H1 (cell line): ENCODE results near the gene PPARGC1A. TPM values are rescaled to one million over a fixed set of nuclear protein-coding genes. Genes with fewer than 3 reads are reported as not detected.

Experiments used
- CTCF ChIA-PET: fragments of 300-600 bp; sonication (Branson Sonifier 250); formaldehyde crosslinking; loops from one replicate; lab custom pipeline; 2021; ENCODE audit not compliant: partially characterized antibody; lab: Charles Lee
- POLR2A ChIA-PET: fragments of 300-600 bp; sonication (Branson Sonifier 250); formaldehyde crosslinking; loops from one replicate; lab custom pipeline; 2021; ENCODE audit warnings: inconsistent platforms; ENCODE audit not compliant: partially characterized antibody; lab: Charles Lee
- DNase-seq, 2 experiments: peaks; one replicate each; pipeline versions ENCODE4 v3.0.0 to v3.0.0-alpha.2; 2010 to 2022; ENCODE audit warnings: low spot score in 2 of 2, low read depth in 1 of 2, mixed read lengths in 1 of 2
- FAIRE-seq: peaks from 2 replicates; lab custom pipeline; 2011; peaks lifted over from hg19 to GRCh38; lab: Jason Lieb, UNC
- H2AFZ ChIP-seq: 2 replicates; pipeline ENCODE4 v1.8.1; 2012; ENCODE audit warnings: low read length, inconsistent platforms
- H2AK5ac ChIP-seq: 2 replicates; pipeline ENCODE4 v1.6.1; 2013; ENCODE audit warnings: low read depth, low read length
- H2BK120ac ChIP-seq: replicated peaks from 2 replicates; pipeline ENCODE3; 2013; ENCODE audit warnings: low read depth, low read length, inconsistent platforms
- H2BK12ac ChIP-seq: 2 replicates; pipeline ENCODE4 v1.6.1; 2013; ENCODE audit warnings: low read depth, low read length
- H2BK15ac ChIP-seq: 2 replicates; pipeline ENCODE4 v1.6.1; 2013; ENCODE audit warnings: low read length
- H2BK20ac ChIP-seq: 2 replicates; pipeline ENCODE4 v1.6.1; 2013; ENCODE audit warnings: low read length
- H2BK5ac ChIP-seq: 2 replicates; pipeline ENCODE4 v1.6.1; 2013; ENCODE audit warnings: low read depth, low read length
- H3K14ac ChIP-seq: 2 replicates; pipeline ENCODE4 v1.6.1; 2013; ENCODE audit warnings: inconsistent platforms; ENCODE audit not compliant: insufficient read length
- H3K18ac ChIP-seq: 2 replicates; pipeline ENCODE4 v1.6.1; 2013; ENCODE audit warnings: low read length; ENCODE audit errors: extremely low read depth
- H3K23ac ChIP-seq: 2 replicates; pipeline ENCODE4 v1.6.1; 2013; ENCODE audit warnings: inconsistent platforms; ENCODE audit not compliant: insufficient read length
- H3K23me2 ChIP-seq: 2 replicates; pipeline ENCODE4 v1.6.1; 2013; ENCODE audit warnings: low read depth, low read length
- H3K27ac ChIP-seq: 2 replicates; pipeline ENCODE4 v1.6.1; 2011; ENCODE audit warnings: low read depth, low read length, inconsistent platforms
- H3K27me3 ChIP-seq, 4 experiments: replicated peaks in 1 of 4; 1 replicate in 1 of 4; 2 replicates in 3 of 4; pipeline versions ENCODE4 v1.6.1 to v1.8.1; 2011 to 2013; ENCODE audit warnings: low read length in 3 of 4, mild to moderate bottlenecking in 3 of 4, inconsistent platforms in 2 of 4, mixed read lengths in 2 of 4, moderate library complexity in 1 of 4; ENCODE audit not compliant: control insufficient read depth in 3 of 4, insufficient read depth in 3 of 4; ENCODE audit errors: extremely low read depth in 1 of 4
- H3K36me3 ChIP-seq, 4 experiments: 2 replicates each; pipeline versions ENCODE4 v1.6.1 to v1.8.1; 2011 to 2013; ENCODE audit warnings: mild to moderate bottlenecking in 4 of 4, low read length in 3 of 4, moderate library complexity in 2 of 4, control low read depth in 1 of 4, inconsistent platforms in 1 of 4; ENCODE audit not compliant: insufficient read depth in 4 of 4, control insufficient read depth in 2 of 4
- H3K4ac ChIP-seq: replicated peaks from 2 replicates; pipeline ENCODE3; 2013; ENCODE audit warnings: low read length, low read depth, mixed read lengths, inconsistent platforms; ENCODE audit not compliant: insufficient read length
- H3K4me1 ChIP-seq, 4 experiments: replicated peaks in 1 of 4; 1 replicate in 1 of 4; 2 replicates in 3 of 4; pipeline versions ENCODE4 v1.6.1 to v1.8.1; 2011 to 2013; ENCODE audit warnings: low read length in 3 of 4, inconsistent platforms in 2 of 4, mixed read lengths in 1 of 4; ENCODE audit not compliant: insufficient read depth in 4 of 4, control insufficient read depth in 3 of 4
- H3K4me2 ChIP-seq, 2 experiments: 2 replicates each; pipeline versions ENCODE4 v1.6.1 to v1.8.1; 2011 to 2013; ENCODE audit warnings: low read depth in 2 of 2, low read length in 2 of 2, control low read depth in 1 of 2, inconsistent platforms in 1 of 2, mild to moderate bottlenecking in 1 of 2; ENCODE audit not compliant: insufficient read depth in 1 of 2
- H3K4me3 ChIP-seq, 4 experiments: fragments of 200-600, 300-600 bp in 1 of 4; sonication (generic), shearing (Covaris generic), sonication (Bioruptor Twin) in 1 of 4; 2 replicates each; pipeline versions ENCODE4 v1.5.1 to v1.8.1; 2011 to 2016; ENCODE audit warnings: low read length in 4 of 4, low read depth in 3 of 4, control low read depth in 2 of 4, inconsistent platforms in 2 of 4, mild to moderate bottlenecking in 2 of 4, mixed read lengths in 1 of 4, moderate library complexity in 1 of 4; ENCODE audit not compliant: insufficient read depth in 2 of 4; ENCODE audit errors: extremely low read depth in 1 of 4
- H3K56ac ChIP-seq: replicated peaks from 2 replicates; pipeline ENCODE3; 2013; ENCODE audit warnings: low read depth, mild to moderate bottlenecking, mixed read lengths, low read length, inconsistent platforms; ENCODE audit not compliant: insufficient read length
- H3K79me1 ChIP-seq: 2 replicates; pipeline ENCODE4 v1.6.1; 2013; ENCODE audit warnings: low read depth, low read length, control low read depth
- H3K79me2 ChIP-seq, 2 experiments: 2 replicates each; pipeline versions ENCODE4 v1.6.1 to v1.8.1; 2012 to 2013; ENCODE audit warnings: low read length in 2 of 2, mild to moderate bottlenecking in 2 of 2, inconsistent platforms in 1 of 2; ENCODE audit not compliant: insufficient read depth in 2 of 2, control insufficient read depth in 1 of 2
- H3K9ac ChIP-seq, 4 experiments: replicated peaks in 1 of 4; 1 replicate in 1 of 4; 2 replicates in 3 of 4; pipeline versions ENCODE4 v1.6.1 to v1.8.1; 2011 to 2013; ENCODE audit warnings: low read depth in 3 of 4, low read length in 3 of 4, control low read depth in 2 of 4, mild to moderate bottlenecking in 2 of 4, moderate library complexity in 2 of 4, inconsistent platforms in 1 of 4; ENCODE audit errors: extremely low read depth in 1 of 4
- H3K9me3 ChIP-seq, 2 experiments: 2 replicates each; pipeline versions ENCODE4 v1.6.1 to v1.8.1; 2012 to 2013; ENCODE audit warnings: mild to moderate bottlenecking in 2 of 2, moderate library complexity in 2 of 2, control low read depth in 1 of 2, inconsistent platforms in 1 of 2, low read depth in 1 of 2, low read length in 1 of 2, mixed read lengths in 1 of 2; ENCODE audit not compliant: insufficient read depth in 2 of 2
- H4K20me1 ChIP-seq, 2 experiments: replicated peaks in 1 of 2; 2 replicates each; pipeline versions ENCODE3 to v1.8.1; 2011 to 2013; ENCODE audit warnings: inconsistent platforms in 2 of 2, low read length in 2 of 2, mild to moderate bottlenecking in 1 of 2; ENCODE audit not compliant: insufficient read depth in 2 of 2, control insufficient read depth in 1 of 2
- H4K5ac ChIP-seq: 2 replicates; pipeline ENCODE4 v1.6.1; 2013; ENCODE audit warnings: low read length, low read depth, mixed read lengths, inconsistent platforms; ENCODE audit not compliant: insufficient read length
- H4K8ac ChIP-seq: 2 replicates; pipeline ENCODE4 v1.8.0; 2013; ENCODE audit warnings: mild to moderate bottlenecking, moderate library complexity, low read length, inconsistent platforms; ENCODE audit not compliant: insufficient read depth; ENCODE audit errors: extremely low read depth
- H4K91ac ChIP-seq: replicated peaks from 2 replicates; pipeline ENCODE3; 2013; ENCODE audit warnings: low read length, mixed read lengths, inconsistent platforms; ENCODE audit not compliant: insufficient read length
- CTBP2 ChIP-seq: IDR thresholded peaks from 2 replicates; pipeline ENCODE4 v1.7.0; 2011; ENCODE audit warnings: borderline replicate concordance, mild to moderate bottlenecking, moderate library complexity, mixed read lengths, low read length; ENCODE audit not compliant: insufficient read depth, insufficient read length
- GABPA ChIP-seq: IDR thresholded peaks from 2 replicates; pipeline ENCODE4 v1.6.1; 2011; ENCODE audit warnings: mild to moderate bottlenecking, low read length, moderate library complexity, borderline replicate concordance; ENCODE audit not compliant: insufficient read depth
- GTF2F1 ChIP-seq: IDR thresholded peaks from 2 replicates; pipeline ENCODE4 v1.6.1; 2012; ENCODE audit warnings: low read depth, low read length, improper control_type of control experiment, borderline replicate concordance
- KDM4A ChIP-seq: IDR thresholded peaks from one replicate; pipeline ENCODE4 v1.7.1; 2012; ENCODE audit warnings: low read depth, mild to moderate bottlenecking, moderate library complexity, low read length, inconsistent platforms; ENCODE audit not compliant: severe bottlenecking
- RAD21 ChIP-seq, 2 experiments: IDR thresholded peaks in 1 of 2; conservative IDR thresholded peaks in 1 of 2; 2 replicates each; pipeline ENCODE4 v1.6.1; 2011; ENCODE audit warnings: low read depth in 2 of 2, low read length in 2 of 2, improper control_type of control experiment in 1 of 2, inconsistent platforms in 1 of 2, mild to moderate bottlenecking in 1 of 2, moderate library complexity in 1 of 2
- RBBP5 ChIP-seq: IDR thresholded peaks from 2 replicates; pipeline ENCODE4 v1.7.1; 2012; ENCODE audit warnings: low read depth, mild to moderate bottlenecking, inconsistent platforms, low read length, moderate library complexity, borderline replicate concordance
- RXRA ChIP-seq: IDR thresholded peaks from 2 replicates; pipeline ENCODE4 v1.6.1; 2011; ENCODE audit warnings: low read depth, mild to moderate bottlenecking, low read length, moderate library complexity; ENCODE audit not compliant: insufficient read depth
- SAP30 ChIP-seq: fragments of 300-600 bp; sonication (generic); IDR thresholded peaks from 2 replicates; pipeline ENCODE4 v1.7.1; 2012; ENCODE audit warnings: low read length, moderate library complexity, mild to moderate bottlenecking, inconsistent platforms; ENCODE audit not compliant: insufficient read depth, insufficient replicate concordance
- SIRT6 ChIP-seq: IDR thresholded peaks from one replicate; pipeline ENCODE4 v1.7.1; 2012; ENCODE audit warnings: low read length, inconsistent platforms
- SP4 ChIP-seq: IDR thresholded peaks from 2 replicates; pipeline ENCODE4 v1.6.1; 2012; ENCODE audit warnings: low read length, inconsistent platforms
- SUZ12 ChIP-seq: fragments of 200-600 bp; sonication (generic); IDR thresholded peaks from 2 replicates; pipeline ENCODE4 v1.6.1; 2012; ENCODE audit warnings: mild to moderate bottlenecking, inconsistent platforms, low read length, moderate library complexity, mixed read lengths
- TCF12 ChIP-seq: IDR thresholded peaks from 2 replicates; pipeline ENCODE4 v1.6.1; 2011; ENCODE audit warnings: low read depth, mild to moderate bottlenecking, low read length
- WGBS, 2 experiments: shearing (Covaris generic) in 1 of 2; methylation state at CpG; one replicate each; pipeline versions ENCODE4 v1.1.6 to v1.1.7; 2013 to 2015; ENCODE audit warnings: low lambda C conversion rate in 2 of 2, mixed read lengths in 2 of 2, inconsistent platforms in 1 of 2, low coverage in 1 of 2, missing lambda C conversion rate in 1 of 2; ENCODE audit not compliant: insufficient replicate concordance in 2 of 2, insufficient coverage in 1 of 2, insufficient read length in 1 of 2; ENCODE audit errors: extremely low coverage in 1 of 2, missing lambda C conversion rate in 1 of 2; 5-methylcytosine and 5-hydroxymethylcytosine counted together
- polyA plus RNA-seq, 7 experiments: library from polyadenylated mRNA; depleted of rRNA in 3 of 7; stranded (reverse) in 5 of 7; unstranded in 2 of 7; fragments of >200 nt in 5 of 7; fragments of 200-250 nt in 2 of 7; gene quantifications; 1 replicate in 5 of 7; 2 replicates in 1 of 7; 4 replicates in 1 of 7; pipeline versions ENCODE4 v1.2.1 to v1.2.3, GENCODE V29; 2011 to 2013; ENCODE audit warnings: missing spikeins in 2 of 7, mixed read lengths in 2 of 7
- total RNA-seq: library from RNA; stranded (reverse); fragmentation: NEBNext Ultra II Directional; extraction: Animal tissue kit (Norgen Biotek cat#: 25700); gene quantifications from 2 replicates; pipeline ENCODE4 v1.2.1, GENCODE V29; 2021
- TF ChIP-seq, protein P1 (sequence below): IDR thresholded peaks from 2 replicates; pipeline ENCODE4 v1.6.1; 2011; ENCODE audit warnings: low read length, improper control_type of control experiment

PPARGC1A gene
- total and polyA plus RNA-seq, 2 of the 8 experiments (the other 6 are each of a cell fraction or from before 2014, with no cell fraction given): 0.54 to 1.4 TPM

DNA sequence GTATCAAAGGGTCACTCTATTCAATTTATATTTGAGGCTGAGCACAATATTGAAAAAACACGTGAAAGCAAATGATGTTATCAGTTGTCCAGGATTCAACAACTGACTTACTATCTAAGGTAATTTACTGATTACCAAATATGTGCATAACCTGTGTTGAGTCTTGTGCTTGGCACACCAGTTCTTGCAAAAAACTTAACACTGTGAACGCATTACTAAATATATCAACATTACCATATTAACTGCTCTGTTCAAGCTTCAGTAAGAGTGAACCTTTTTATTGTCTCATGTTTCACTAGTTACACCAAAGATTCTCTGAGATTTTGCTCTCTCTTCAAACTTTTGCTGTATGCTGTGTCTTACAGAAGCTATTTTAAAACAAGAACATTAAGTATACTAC lies 38.4 kb downstream of the PPARGC1A start:
- POLR2A ChIA-PET: no interaction called here
- H3K79me2 ChIP-seq: no peaks in the 10 kb centered on the region
- peaks cover 0 to 7% (median 2%) of the 10 kb centered on the region in 4 experiments; a peak in 3 of 7 replicates for H3K4me1 ChIP-seq
- no peak overlapping the region for H4K5ac ChIP-seq
- DNase-seq: no peak
- no peak overlapping the region for H4K8ac ChIP-seq
- H3K27ac ChIP-seq: no peak overlapping the region
- H2AFZ ChIP-seq: no peak overlapping the region
- CTCF ChIA-PET: interaction anchor here (1.3 kb wide), 1 partner anchor 51 kb away, joined by 3 read pairs; no protein-coding TSS in a partner anchor
- no peak overlapping the region for H3K4ac ChIP-seq
- no peaks in the 10 kb centered on the region for H3K36me3 ChIP-seq
- WGBS, 2 experiments: 82% methylated on average over 2 of the region's 2 CpGs; no CpG with 5 or more reads in 1 of the 2 experiments
- no peak overlapping the region for H3K23ac ChIP-seq
- H3K79me1 ChIP-seq: no peaks in the 10 kb centered on the region
- H3K23me2 ChIP-seq: no peaks in the 10 kb centered on the region
- no peaks in the 10 kb centered on the region for H4K20me1 ChIP-seq
- no peak overlapping the region for H3K9ac ChIP-seq
- H3K9me3 ChIP-seq: no peaks in the 10 kb centered on the region
- no peak overlapping the region for H3K56ac ChIP-seq
- H3K14ac ChIP-seq: no peak overlapping the region
- H4K91ac ChIP-seq: no peak overlapping the region
- no peak overlapping the region; a peak in 1 of 4 replicates for H3K4me2 ChIP-seq
- no peak overlapping the region for H2BK5ac ChIP-seq
- no peak overlapping the region for H2BK120ac ChIP-seq
- H3K4me3 ChIP-seq: no peak overlapping the region
- H3K18ac ChIP-seq: no peak overlapping the region
- H2BK12ac ChIP-seq: no peak overlapping the region
- no peak overlapping the region for H2AK5ac ChIP-seq
- no peak overlapping the region for H2BK20ac ChIP-seq
- H2BK15ac ChIP-seq: no peak overlapping the region
- FAIRE-seq: no peak
- H3K27me3 ChIP-seq: no peaks in the 10 kb centered on the region
- TF ChIP-seq SAP30 (no peak), SP4 (no peak), SUZ12 (no peak), KDM4A (no peak), RAD21 (IDR thresholded peaks at IDR 0.05 in 1 of 2, conservative IDR thresholded peaks at IDR 0.05 in 1 of 2; ENCODE audit: low read depth in 2 of 2, low read length in 2 of 2) (no peak), RBBP5 (no peak), SIRT6 (no peak), RXRA (no peak), GABPA (no peak), TCF12 (no peak), CTBP2 (no peak), GTF2F1 (no peak)
- TF ChIP-seq, protein P1, sequence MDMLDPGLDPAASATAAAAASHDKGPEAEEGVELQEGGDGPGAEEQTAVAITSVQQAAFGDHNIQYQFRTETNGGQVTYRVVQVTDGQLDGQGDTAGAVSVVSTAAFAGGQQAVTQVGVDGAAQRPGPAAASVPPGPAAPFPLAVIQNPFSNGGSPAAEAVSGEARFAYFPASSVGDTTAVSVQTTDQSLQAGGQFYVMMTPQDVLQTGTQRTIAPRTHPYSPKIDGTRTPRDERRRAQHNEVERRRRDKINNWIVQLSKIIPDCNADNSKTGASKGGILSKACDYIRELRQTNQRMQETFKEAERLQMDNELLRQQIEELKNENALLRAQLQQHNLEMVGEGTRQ: no peak
